SK-N-SH (cell line): ENCODE measurements around the gene LIMS2. TPM values are rescaled to one million over a fixed set of nuclear protein-coding genes. Genes with fewer than 3 reads are reported as not detected.

ENCODE experiments used
- CTCF ChIA-PET: fragments of 300-600, 350-600 bp; formaldehyde crosslinking; extraction: SDS; loops from one replicate; lab custom pipeline; 2021; lab: Yijun Ruan, JAX
- POLR2A ChIA-PET: fragments of 350-600 bp; sonication (Branson Sonifier 250); formaldehyde crosslinking; extraction: SDS; loops from one replicate; lab custom pipeline; 2020; ENCODE audit warnings: antibody characterized with exemption, inconsistent platforms; lab: Yijun Ruan, JAX
- DNase-seq: peaks from one replicate; pipeline ENCODE4 v3.0.0; 2012
- H2AFZ ChIP-seq: fragments of 200-600 bp; sonication (generic); 2 replicates; pipeline ENCODE4 v1.8.1; 2016; ENCODE audit warnings: antibody characterized with exemption, mild to moderate bottlenecking, low read depth
- H3F3A ChIP-seq: fragments of 200-600 bp; sonication (generic); replicated peaks from 2 replicates; pipeline ENCODE3; 2016; ENCODE audit warnings: antibody characterized with exemption, mild to moderate bottlenecking; ENCODE audit not compliant: insufficient read depth
- H3K27ac ChIP-seq, 2 experiments: fragments of 200-500 bp in 1 of 2; fragments of 200-600 bp in 1 of 2; sonication (Bioruptor generic) in 1 of 2; sonication (generic), shearing (Covaris generic) in 1 of 2; 2 replicates each; pipeline versions ENCODE4 v1.5.1 to v1.6.1; 2014 to 2016; ENCODE audit warnings: low read depth in 2 of 2, inconsistent platforms in 1 of 2, low read length in 1 of 2, mild to moderate bottlenecking in 1 of 2, mixed read lengths in 1 of 2
- H3K27me3 ChIP-seq: fragments of 200-600 bp; sonication (generic), shearing (Covaris generic); 2 replicates; pipeline ENCODE4 v1.6.1; 2016; ENCODE audit warnings: mixed run types; ENCODE audit not compliant: insufficient read depth
- H3K36me3 ChIP-seq, 2 experiments: fragments of 200-500 bp in 1 of 2; fragments of 200-600 bp in 1 of 2; sonication (Bioruptor generic) in 1 of 2; sonication (generic) in 1 of 2; replicated peaks in 1 of 2; 2 replicates each; pipeline versions ENCODE3 to v1.5.1; 2014 to 2016; ENCODE audit warnings: low read length in 1 of 2, mild to moderate bottlenecking in 1 of 2; ENCODE audit not compliant: insufficient read depth in 2 of 2, control insufficient read depth in 1 of 2
- H3K4me1 ChIP-seq, 2 experiments: fragments of 200-500 bp in 1 of 2; fragments of 200-600 bp in 1 of 2; sonication (Bioruptor generic) in 1 of 2; sonication (generic), shearing (Covaris generic) in 1 of 2; 2 replicates each; pipeline versions ENCODE4 v1.5.1 to v1.6.1; 2014 to 2016; ENCODE audit warnings: low read depth in 1 of 2, low read length in 1 of 2, mixed run types in 1 of 2; ENCODE audit not compliant: insufficient read depth in 2 of 2, control insufficient read depth in 1 of 2
- H3K4me2 ChIP-seq: fragments of 200-600 bp; sonication (generic), shearing (Covaris generic); 2 replicates; pipeline ENCODE4 v1.6.1; 2017; ENCODE audit warnings: mixed run types
- H3K4me3 ChIP-seq, 2 experiments: fragments of 200-500 bp in 1 of 2; fragments of 200-600 bp in 1 of 2; sonication (Bioruptor generic) in 1 of 2; sonication (generic), shearing (Covaris generic) in 1 of 2; 2 replicates each; pipeline versions ENCODE4 v1.5.1 to v1.8.1; 2014 to 2016; ENCODE audit warnings: low read depth in 2 of 2, inconsistent platforms in 1 of 2, low read length in 1 of 2, mild to moderate bottlenecking in 1 of 2, mixed read lengths in 1 of 2, moderate library complexity in 1 of 2
- H3K79me2 ChIP-seq: fragments of 200-600 bp; sonication (generic); 2 replicates; pipeline ENCODE4 v1.8.1; 2017; ENCODE audit warnings: mild to moderate bottlenecking; ENCODE audit not compliant: insufficient read depth
- H3K9ac ChIP-seq: fragments of 200-600 bp; sonication (generic); 2 replicates; pipeline ENCODE4 v1.6.1; 2017; ENCODE audit warnings: mixed run types
- H3K9me2 ChIP-seq: fragments of 200-600 bp; sonication (generic); 2 replicates; pipeline ENCODE4 v1.6.1; 2017; ENCODE audit warnings: mixed run types
- H3K9me3 ChIP-seq: fragments of 200-600 bp; sonication (generic); 2 replicates; pipeline ENCODE4 v1.6.1; 2017; ENCODE audit warnings: mixed run types, mild to moderate bottlenecking, moderate library complexity
- H4K20me1 ChIP-seq: fragments of 200-600 bp; sonication (generic); 2 replicates; pipeline ENCODE4 v1.6.1; 2017; ENCODE audit warnings: mild to moderate bottlenecking, mixed run types; ENCODE audit not compliant: insufficient read depth
- CHD2 ChIP-seq: fragments of 150-350 bp; IDR thresholded peaks from 2 replicates; pipeline ENCODE4 v1.6.1; 2018; ENCODE audit warnings: low read length; ENCODE audit not compliant: partially characterized antibody
- EP300 ChIP-seq, 2 experiments: IDR thresholded peaks; 2 replicates each; pipeline versions ENCODE4 v1.4.0 to v1.6.1; 2012; ENCODE audit warnings: borderline replicate concordance in 1 of 2, low read depth in 1 of 2, low read length in 1 of 2
- EZH2phosphoT487 ChIP-seq: fragments of 200-600 bp; sonication (generic); IDR thresholded peaks from 2 replicates; pipeline ENCODE4 v1.6.1; 2017; ENCODE audit warnings: low read depth, mixed run types, mild to moderate bottlenecking, antibody characterized with exemption, moderate library complexity, borderline replicate concordance
- FOSL2 ChIP-seq: IDR thresholded peaks from 2 replicates; pipeline ENCODE4 v1.4.0; 2012; ENCODE audit warnings: low read depth, mild to moderate bottlenecking, moderate library complexity, borderline replicate concordance
- IRF3 ChIP-seq: fragments of 150-350 bp; IDR thresholded peaks from 2 replicates; pipeline ENCODE4 v1.6.1; 2016; ENCODE audit warnings: mild to moderate bottlenecking, low read depth, low read length
- JUND ChIP-seq: IDR thresholded peaks from 2 replicates; pipeline ENCODE4 v1.4.0; 2012
- MXI1 ChIP-seq: IDR thresholded peaks from 2 replicates; pipeline ENCODE4 v1.6.1; 2012; ENCODE audit warnings: mild to moderate bottlenecking, low read depth, low read length, improper control_type of control experiment
- NRF1 ChIP-seq: IDR thresholded peaks from 2 replicates; pipeline ENCODE4 v1.6.1; 2012; ENCODE audit warnings: low read depth, mild to moderate bottlenecking, low read length
- RAD21 ChIP-seq: IDR thresholded peaks from 2 replicates; pipeline ENCODE4 v1.6.1; 2012; ENCODE audit warnings: mild to moderate bottlenecking, low read length
- RCOR1 ChIP-seq: fragments of 150-350 bp; IDR thresholded peaks from 2 replicates; pipeline ENCODE4 v1.6.1; 2017; ENCODE audit warnings: antibody characterized with exemption, low read length
- REST ChIP-seq: IDR thresholded peaks from 2 replicates; pipeline ENCODE4 v1.6.1; 2012; ENCODE audit warnings: mild to moderate bottlenecking, low read depth, low read length, moderate library complexity
- ZBTB33 ChIP-seq: IDR thresholded peaks from 2 replicates; pipeline ENCODE4 v1.4.0; 2012; ENCODE audit warnings: low read depth, borderline replicate concordance
- WGBS: methylation state at CpG from one replicate; pipeline ENCODE4 v1.1.6; 2017; ENCODE audit warnings: low lambda C conversion rate; 5-methylcytosine and 5-hydroxymethylcytosine counted together
- polyA plus RNA-seq, 3 experiments: library from polyadenylated mRNA; depleted of rRNA; stranded (reverse); fragments of >200 nt; gene quantifications; 2 replicates each; pipeline ENCODE4 v1.2.3, GENCODE V29; 2012

Gene LIMS2
- polyA plus RNA-seq, 1 of the 3 experiments (the other 2 are of a cell fraction) = 2.7 TPM

- H3K4me1 ChIP-seq = peaks cover 0 to 34% of the 10 kb centered on the region in 2 experiments; a peak in 1 of 4 replicates
- no peak overlapping the region for H3K27ac ChIP-seq
- H3K9ac ChIP-seq = no peak overlapping the region
- no peaks in the 10 kb centered on the region for H3K36me3 ChIP-seq
- H3K9me2 ChIP-seq = no peaks in the 10 kb centered on the region
- H2AFZ ChIP-seq = no peak overlapping the region
- H3K4me3 ChIP-seq = no peak overlapping the region
- TF ChIP-seq FOSL2 (no peak), ZBTB33 (no peak), MXI1 (no peak), EZH2phosphoT487 (no peak), NRF1 (no peak), IRF3 (no peak), JUND (no peak), EP300 (IDR thresholded peaks at IDR 0.05; ENCODE audit: borderline replicate concordance in 1 of 2, low read depth in 1 of 2, low read length in 1 of 2) (no peak), RAD21 (no peak), RCOR1 (no peak), CHD2 (no peak), REST (no peak)
- no peaks in the 10 kb centered on the region for H3K27me3 ChIP-seq
- no peak for DNase-seq
- H3K4me2 ChIP-seq = no peak overlapping the region
- no peaks in the 10 kb centered on the region for H3K9me3 ChIP-seq
- CTCF ChIA-PET = interaction anchor here (0.6 to 2.0 kb wide), 5 partner anchors 9 to 453 kb away, joined by 3 to 8 read pairs (median 3); no protein-coding TSS in a partner anchor
- no peaks in the 10 kb centered on the region for H3F3A ChIP-seq
- WGBS = 96% methylated on average over 13 of the region's 16 CpGs
- no peaks in the 10 kb centered on the region for H3K79me2 ChIP-seq
- POLR2A ChIA-PET = no interaction called here
- H4K20me1 ChIP-seq = no peaks in the 10 kb centered on the region
Observed at GRCh38 chr2:127631541-127631996, 43.8 kb downstream of the LIMS2 start.
